Endothelial cell of umbilical vein (primary cell): ENCODE data around the gene ARPC1A. TPM values are rescaled to one million over a fixed set of nuclear protein-coding genes. Genes with fewer than 3 reads are reported as not detected.

Experiments
- BruUV-seq: library from RNA; stranded (reverse); fragments of 400-500 nt; replicated peaks from 2 replicates; lab custom pipeline; 2021; lab: Mats Ljungman, UMichigan
- CTCF ChIA-PET: fragments of 300-600, 350-600 bp; sonication (Branson Sonifier 250); formaldehyde crosslinking; loops from one replicate; lab custom pipeline; 2021; ENCODE audit warnings: antibody characterized with exemption, inconsistent platforms; lab: Charles Lee
- POLR2A ChIA-PET: fragments of 300-600, 350-600 bp; sonication (Branson Sonifier 250); formaldehyde crosslinking; loops from one replicate; lab custom pipeline; 2021; ENCODE audit warnings: antibody characterized with exemption, inconsistent platforms; lab: Charles Lee
- DNase-seq: peaks from one replicate; pipeline ENCODE4 v3.0.0-alpha.2; 2011; ENCODE audit warnings: low read depth, low spot score
- FAIRE-seq: peaks from 2 replicates; lab custom pipeline; 2011; peaks lifted over from hg19 to GRCh38; lab: Jason Lieb, UNC
- H2AFZ ChIP-seq: 2 replicates; pipeline ENCODE4 v1.6.0; 2012; ENCODE audit warnings: low read depth, low read length, control low read depth, inconsistent platforms
- H3K27ac ChIP-seq: 2 replicates; pipeline ENCODE4 v1.5.1; 2011; ENCODE audit warnings: low read depth, mild to moderate bottlenecking, control low read depth, low read length, moderate library complexity; ENCODE audit not compliant: insufficient read depth
- H3K27me3 ChIP-seq, 2 experiments: 2 replicates each; pipeline versions ENCODE4 v1.6.0 to v1.6.1; 2011; ENCODE audit warnings: low read length in 2 of 2, mixed read lengths in 1 of 2; ENCODE audit not compliant: control insufficient read depth in 2 of 2, insufficient read depth in 2 of 2
- H3K36me3 ChIP-seq, 2 experiments: 2 replicates in 1 of 2; 3 replicates in 1 of 2; pipeline ENCODE4 v1.5.1; 2011; ENCODE audit warnings: low read length in 2 of 2, mild to moderate bottlenecking in 1 of 2, moderate library complexity in 1 of 2; ENCODE audit not compliant: control insufficient read depth in 2 of 2, insufficient read depth in 2 of 2; ENCODE audit errors: extremely low read depth in 1 of 2
- H3K4me1 ChIP-seq: 3 replicates; pipeline ENCODE4 v1.5.1; 2011; ENCODE audit warnings: mild to moderate bottlenecking, low read length; ENCODE audit not compliant: control insufficient read depth, insufficient read depth; ENCODE audit errors: extremely low read depth
- H3K4me2 ChIP-seq: 2 replicates; pipeline ENCODE4 v1.6.1; 2011; ENCODE audit warnings: low read length, control low read depth, mixed read lengths; ENCODE audit not compliant: insufficient read depth
- H3K4me3 ChIP-seq, 3 experiments: fragments of 200-600 bp in 1 of 3; sonication (generic), shearing (Covaris generic) in 1 of 3; replicated peaks in 1 of 3; 2 replicates each; pipeline ENCODE4 v1.5.1; 2011 to 2016; ENCODE audit warnings: control low read depth in 3 of 3, low read length in 3 of 3, mild to moderate bottlenecking in 2 of 3, inconsistent platforms in 1 of 3, low read depth in 1 of 3, moderate library complexity in 1 of 3; ENCODE audit not compliant: insufficient read depth in 1 of 3
- H3K79me2 ChIP-seq: 2 replicates; pipeline ENCODE4 v1.6.0; 2012; ENCODE audit warnings: low read length, inconsistent platforms; ENCODE audit not compliant: control insufficient read depth, insufficient read depth
- H3K9ac ChIP-seq: replicated peaks from 2 replicates; pipeline ENCODE3; 2011; ENCODE audit warnings: low read length, control low read depth; ENCODE audit not compliant: insufficient read depth; ENCODE audit errors: extremely low read depth
- H3K9me1 ChIP-seq: replicated peaks from 3 replicates; pipeline ENCODE4 v1.6.0; 2011; ENCODE audit warnings: mild to moderate bottlenecking, low read length; ENCODE audit not compliant: control insufficient read depth, insufficient read depth; ENCODE audit errors: extremely low read depth
- H3K9me3 ChIP-seq: replicated peaks from 2 replicates; pipeline ENCODE4 v1.5.1; 2012; ENCODE audit warnings: low read length, inconsistent platforms; ENCODE audit not compliant: control insufficient read depth, insufficient read depth
- H4K20me1 ChIP-seq: replicated peaks from 2 replicates; pipeline ENCODE3; 2011; ENCODE audit warnings: mild to moderate bottlenecking, low read length; ENCODE audit not compliant: control insufficient read depth, insufficient read depth; ENCODE audit errors: extremely low read depth
- EZH2 ChIP-seq: IDR thresholded peaks from 2 replicates; pipeline ENCODE4 v1.6.1; 2012; ENCODE audit warnings: borderline replicate concordance, low read depth, mild to moderate bottlenecking, moderate library complexity, low read length, inconsistent platforms; ENCODE audit not compliant: severe bottlenecking
- FOS ChIP-seq: IDR thresholded peaks from 2 replicates; pipeline ENCODE4 v1.6.1; 2011; ENCODE audit warnings: mild to moderate bottlenecking, low read length, moderate library complexity, borderline replicate concordance; ENCODE audit not compliant: insufficient read depth
- GATA2 ChIP-seq: IDR thresholded peaks from 2 replicates; pipeline ENCODE4 v1.7.0; 2011; ENCODE audit warnings: low read depth, mild to moderate bottlenecking, moderate library complexity, mixed read lengths, low read length; ENCODE audit not compliant: insufficient read length, insufficient read depth
- JUN ChIP-seq: IDR thresholded peaks from 2 replicates; pipeline ENCODE4 v1.6.1; 2011; ENCODE audit warnings: borderline replicate concordance, low read depth; ENCODE audit not compliant: insufficient read length, insufficient read depth
- MYC ChIP-seq: IDR thresholded peaks from one replicate; pipeline ENCODE4 v1.6.1; 2011; ENCODE audit warnings: mild to moderate bottlenecking, low read depth, low read length
- POLR2A ChIP-seq: IDR thresholded peaks from 2 replicates; pipeline ENCODE4 v1.6.1; 2012; ENCODE audit warnings: low read depth, mild to moderate bottlenecking, control low read depth, low read length
- POLR2AphosphoS5 ChIP-seq: IDR thresholded peaks from 2 replicates; pipeline ENCODE4 v1.6.1; 2012; ENCODE audit warnings: low read depth, mild to moderate bottlenecking, control low read depth, low read length, moderate library complexity; ENCODE audit not compliant: insufficient read depth
- dilution Hi-C: fragments of 300-500 bp; cut with MboI; formaldehyde crosslinking; loops from one replicate; pipeline ENCODE4 v1.15.0; 2019; ENCODE audit warnings: low sequenced_read_pairs; ENCODE audit not compliant: extremely low pct_ligation_motif_present
- intact Hi-C: fragments of 100-400 bp; cut with micrococcal nuclease; formaldehyde crosslinking; loops from one replicate; pipeline ENCODE4 v1.10.0; 2022
- polyA plus RNA-seq, 4 experiments: library from polyadenylated mRNA; depleted of rRNA in 3 of 4; stranded (reverse) in 3 of 4; unstranded in 1 of 4; fragments of >200 nt; gene quantifications; 2 replicates each; pipeline versions ENCODE4 v1.2.1 to v1.2.3, GENCODE V29; 2011 to 2012; ENCODE audit warnings: missing spikeins in 1 of 4
- total RNA-seq: library from RNA; stranded (reverse); gene quantifications from 2 replicates; pipeline ENCODE4 v1.2.3, GENCODE V29; 2021
- TF ChIP-seq, protein P1 (sequence below): IDR thresholded peaks from 2 replicates; pipeline ENCODE4 v1.6.1; 2011; ENCODE audit not compliant: insufficient read depth, insufficient read length
- TF ChIP-seq, protein P2 (sequence below), 2 donors: IDR thresholded peaks; 1 replicate in 1 of 2; 2 replicates in 1 of 2; pipeline ENCODE4 v1.5.1; 2011; ENCODE audit warnings: low read length in 2 of 2, mild to moderate bottlenecking in 2 of 2, moderate library complexity in 2 of 2, control low read depth in 1 of 2, inconsistent platforms in 1 of 2, low read depth in 1 of 2; ENCODE audit not compliant: insufficient read depth in 1 of 2; ENCODE audit errors: extremely low read depth in 1 of 2

ARPC1A gene
- total and polyA plus RNA-seq, 2 donors (not counting 3 experiments of a cell fraction or from before 2014, with no cell fraction given), result 200 to 243 TPM

DNA sequence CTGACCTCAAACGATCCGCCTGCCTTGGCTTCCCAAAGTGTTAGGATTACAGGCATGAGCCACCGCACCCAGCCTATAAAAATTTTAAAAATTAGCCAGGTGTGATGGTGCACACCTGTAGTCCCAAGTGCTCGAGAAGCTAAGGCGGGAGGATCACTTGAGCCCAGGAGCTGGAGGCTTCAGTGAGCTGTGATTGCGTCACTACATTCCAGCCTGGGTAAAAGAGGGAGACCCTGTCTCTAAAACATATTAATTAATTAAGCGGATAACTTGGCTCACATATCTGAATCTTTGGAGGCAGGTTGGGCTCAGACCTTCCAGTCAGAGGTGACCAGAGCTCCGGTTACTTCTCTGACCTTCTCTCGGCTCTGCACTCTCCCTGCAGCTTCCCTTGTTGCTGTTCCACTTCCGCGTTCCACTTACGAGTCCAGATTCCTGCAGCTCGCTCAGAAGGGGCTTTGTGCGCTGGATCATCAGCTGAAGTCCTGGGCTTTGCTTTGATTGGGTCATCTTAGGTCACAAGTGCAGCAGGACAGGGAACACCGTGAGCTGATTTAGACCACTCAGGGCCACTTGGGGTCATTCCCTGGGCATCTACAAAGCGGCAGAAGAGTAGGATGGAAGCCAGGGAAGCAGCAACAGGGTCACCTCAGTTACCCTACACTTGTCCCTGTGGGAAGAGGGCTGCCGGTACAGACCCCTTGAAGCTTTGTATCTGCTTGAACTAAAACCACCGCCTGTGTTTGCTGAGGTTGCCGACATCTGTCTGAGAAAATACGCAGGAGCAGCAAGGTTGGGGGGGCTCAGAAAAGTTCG is 46.8 kb downstream of the ARPC1A start:
- no TSS peak for BruUV-seq
- H3K9me3 ChIP-seq, result no peaks in the 10 kb centered on the region
- H3K36me3 ChIP-seq, result peaks cover 0 to 6% of the 10 kb centered on the region in 2 experiments
- no peak overlapping the region for H3K4me2 ChIP-seq
- H3K27me3 ChIP-seq, result no peaks in the 10 kb centered on the region
- H3K4me1 ChIP-seq, result peaks cover 7% of the 10 kb centered on the region
- H3K27ac ChIP-seq, result no peak overlapping the region
- FAIRE-seq, result peak; percentile 68
- TF ChIP-seq, protein P1, sequence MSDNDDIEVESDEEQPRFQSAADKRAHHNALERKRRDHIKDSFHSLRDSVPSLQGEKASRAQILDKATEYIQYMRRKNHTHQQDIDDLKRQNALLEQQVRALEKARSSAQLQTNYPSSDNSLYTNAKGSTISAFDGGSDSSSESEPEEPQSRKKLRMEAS, result no peak
- TF ChIP-seq JUN (no peak), EZH2 (no peak), POLR2A (no peak), POLR2AphosphoS5 (no peak), MYC (no peak), FOS (no peak), GATA2 (no peak)
- TF ChIP-seq, protein P2, sequence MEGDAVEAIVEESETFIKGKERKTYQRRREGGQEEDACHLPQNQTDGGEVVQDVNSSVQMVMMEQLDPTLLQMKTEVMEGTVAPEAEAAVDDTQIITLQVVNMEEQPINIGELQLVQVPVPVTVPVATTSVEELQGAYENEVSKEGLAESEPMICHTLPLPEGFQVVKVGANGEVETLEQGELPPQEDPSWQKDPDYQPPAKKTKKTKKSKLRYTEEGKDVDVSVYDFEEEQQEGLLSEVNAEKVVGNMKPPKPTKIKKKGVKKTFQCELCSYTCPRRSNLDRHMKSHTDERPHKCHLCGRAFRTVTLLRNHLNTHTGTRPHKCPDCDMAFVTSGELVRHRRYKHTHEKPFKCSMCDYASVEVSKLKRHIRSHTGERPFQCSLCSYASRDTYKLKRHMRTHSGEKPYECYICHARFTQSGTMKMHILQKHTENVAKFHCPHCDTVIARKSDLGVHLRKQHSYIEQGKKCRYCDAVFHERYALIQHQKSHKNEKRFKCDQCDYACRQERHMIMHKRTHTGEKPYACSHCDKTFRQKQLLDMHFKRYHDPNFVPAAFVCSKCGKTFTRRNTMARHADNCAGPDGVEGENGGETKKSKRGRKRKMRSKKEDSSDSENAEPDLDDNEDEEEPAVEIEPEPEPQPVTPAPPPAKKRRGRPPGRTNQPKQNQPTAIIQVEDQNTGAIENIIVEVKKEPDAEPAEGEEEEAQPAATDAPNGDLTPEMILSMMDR (IDR thresholded peaks at IDR 0.05; ENCODE audit: extremely low read depth in 1 of 2, insufficient read depth in 1 of 2, low read depth in 1 of 2, low read length in 2 of 2), result no peak
- H4K20me1 ChIP-seq, result no peaks in the 10 kb centered on the region
- H3K79me2 ChIP-seq, result peaks cover 20% of the 10 kb centered on the region
- H3K4me3 ChIP-seq, result no peak overlapping the region
- no peaks in the 10 kb centered on the region for H3K9me1 ChIP-seq
- ChIA-PET POLR2A (no interaction called here), CTCF (interaction anchor here (1.0 to 1.2 kb wide), 2 partner anchors 14 to 43 kb away, joined by 3 to 4 read pairs; no protein-coding TSS in a partner anchor)
- dilution Hi-C loops, result no loop called here
- H2AFZ ChIP-seq, result no peak overlapping the region
- H3K9ac ChIP-seq, result no peak overlapping the region
- no peak for DNase-seq
- intact Hi-C loops, result no loop called here
